ENCODE data around the gene SPATA32.
A peak's percentile ranks its signal among the peaks of the same experiment; 100 is the strongest.

Gene SPATA32

GRCh38 chr17:45251931-45252330 is 10.0 kb downstream of the SPATA32 start:
- no peak overlapping the region for H4K91ac ChIP-seq (ENCODE audit: low read depth, low read length, poor library complexity)
- peaks cover 0 to 4% of the 10 kb centered on the region in 2 donors for H3K36me3 ChIP-seq (replicated peaks in 1 of 2; ENCODE audit: control insufficient read depth in 2 of 2, insufficient read depth in 2 of 2, low read length in 2 of 2)
- H2BK15ac ChIP-seq (ENCODE audit: low read length) = no peak overlapping the region
- H3K18ac ChIP-seq (ENCODE audit: low read length) = no peak overlapping the region
- H2AFZ ChIP-seq (ENCODE audit: low read length) = no peak overlapping the region
- H3K4me1 ChIP-seq (ENCODE audit: control insufficient read depth in 2 of 2, insufficient read depth in 1 of 2, low read depth in 1 of 2, low read length in 2 of 2) = peaks cover 0 to 11% of the 10 kb centered on the region in 2 donors
- no peak overlapping the region for H2BK120ac ChIP-seq (ENCODE audit: low read depth, low read length)
- H2BK5ac ChIP-seq (ENCODE audit: low read length) = no peak overlapping the region
- no peak overlapping the region for H3K4ac ChIP-seq (ENCODE audit: low read length)
- no peak overlapping the region for H3K9ac ChIP-seq (ENCODE audit: low read depth, low read length, poor library complexity)
- WGBS, 2 donors (ENCODE audit: extremely low coverage in 2 of 2, insufficient read length in 2 of 2, insufficient replicate concordance in 1 of 2) = no CpG with 5 or more reads among the region's 7 CpGs
- H3K27ac ChIP-seq (replicated peaks; ENCODE audit: low read length) = no peak overlapping the region
- peaks cover 0 to 26% (median 0%) of the 10 kb centered on the region in 3 experiments for H3K27me3 ChIP-seq (ENCODE audit: control insufficient read depth in 3 of 3, insufficient read depth in 3 of 3, low read depth in 1 of 3, low read length in 3 of 3)
- H3K9me3 ChIP-seq (replicated peaks in 1 of 2; ENCODE audit: control insufficient read depth in 2 of 2, insufficient read depth in 1 of 2, low read depth in 1 of 2, low read length in 2 of 2) = peaks cover 0 to 7% of the 10 kb centered on the region in 2 donors
- DNase-seq (ENCODE audit: low spot score) = no peak
- H3K4me3 ChIP-seq (ENCODE audit: low read length in 2 of 2) = no peak overlapping the region
- H2BK12ac ChIP-seq (ENCODE audit: low read length) = no peak overlapping the region
- H3K14ac ChIP-seq (ENCODE audit: low read length) = no peak overlapping the region
- no peak overlapping the region for H3K4me2 ChIP-seq (ENCODE audit: insufficient read depth, low read length, poor library complexity, severe bottlenecking)
- peaks cover 6% of the 10 kb centered on the region for H3K79me1 ChIP-seq (ENCODE audit: low read depth, low read length)
- H4K8ac ChIP-seq (ENCODE audit: low read depth, low read length) = no peak overlapping the region
- no peak overlapping the region for H2AK5ac ChIP-seq (ENCODE audit: low read depth, low read length)
- no peak overlapping the region for H3K23ac ChIP-seq (ENCODE audit: low read depth, low read length, poor library complexity)

DNA sequence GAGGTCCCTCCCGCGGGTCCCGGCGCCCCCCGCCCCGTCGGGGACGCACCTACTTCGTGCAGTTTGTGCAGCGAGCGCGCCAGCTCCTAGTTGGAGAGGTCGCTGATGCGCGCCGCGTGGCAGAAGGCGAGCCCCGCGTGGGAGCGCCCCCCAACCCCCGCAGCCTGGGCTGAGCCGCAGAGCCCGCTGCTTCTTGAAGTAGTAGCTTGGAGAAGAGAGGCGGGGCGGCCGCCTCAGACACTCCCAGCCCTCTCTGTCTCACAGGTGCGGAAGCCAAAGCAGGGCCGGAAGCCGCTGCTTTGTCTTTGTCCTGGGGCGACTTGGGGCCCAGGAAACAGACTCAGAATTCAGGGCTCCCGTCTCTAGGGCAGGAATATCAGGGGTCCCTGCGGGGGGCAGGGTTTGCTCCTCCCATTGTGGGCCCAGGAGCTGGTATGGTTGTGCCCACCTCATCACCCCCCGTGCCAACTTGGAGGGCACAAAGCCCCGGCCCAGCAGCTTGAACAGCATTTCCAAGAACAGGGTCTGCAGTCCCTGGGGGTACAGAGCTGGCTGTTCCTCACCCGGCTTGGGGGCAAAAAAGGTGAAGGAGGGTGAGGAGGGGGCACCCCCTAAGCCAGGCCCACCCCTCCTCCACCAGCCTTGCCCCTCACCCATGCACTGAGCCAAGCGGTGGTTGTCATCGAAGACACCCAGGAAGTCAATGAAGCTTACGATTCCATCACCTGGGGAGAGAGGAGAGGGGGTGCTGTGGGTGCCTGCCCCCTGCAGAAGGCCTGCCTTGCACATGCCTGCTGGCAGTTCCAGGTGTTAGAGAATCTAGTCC is 13.5 kb downstream of the SPATA32 start:
- peak; percentile 47 for DNase-seq (ENCODE audit: low spot score)
- Histone ChIP-seq H2AFZ (ENCODE audit: low read length) (peak overlapping the region; percentile 100), H2BK120ac (ENCODE audit: low read depth, low read length) (no peak overlapping the region), H2BK5ac (ENCODE audit: low read length) (peak overlapping the region; percentile 80), H3K9ac (ENCODE audit: low read depth, low read length, poor library complexity) (peak overlapping the region; percentile 80), H3K14ac (ENCODE audit: low read length) (peak overlapping the region; percentile 91), H3K4ac (ENCODE audit: low read length) (peak overlapping the region; percentile 71), H3K4me1 (ENCODE audit: control insufficient read depth in 2 of 2, insufficient read depth in 1 of 2, low read depth in 1 of 2, low read length in 2 of 2) (peaks cover 5 to 12% of the 10 kb centered on the region in 2 donors), H2BK12ac (ENCODE audit: low read length) (no peak overlapping the region), H3K9me3 (replicated peaks in 1 of 2; ENCODE audit: control insufficient read depth in 2 of 2, insufficient read depth in 1 of 2, low read depth in 1 of 2, low read length in 2 of 2) (peaks cover 0 to 7% of the 10 kb centered on the region in 2 donors), H4K91ac (ENCODE audit: low read depth, low read length, poor library complexity) (no peak overlapping the region), H4K8ac (ENCODE audit: low read depth, low read length) (peak overlapping the region; percentile 20), H2AK5ac (ENCODE audit: low read depth, low read length) (peak overlapping the region; percentile 94), H3K79me1 (ENCODE audit: low read depth, low read length) (peaks cover 6% of the 10 kb centered on the region), H3K36me3 (replicated peaks in 1 of 2; ENCODE audit: control insufficient read depth in 2 of 2, insufficient read depth in 2 of 2, low read length in 2 of 2) (peaks cover 0 to 4% of the 10 kb centered on the region in 2 donors), H3K4me3 (ENCODE audit: low read length in 2 of 2) (peak overlapping the region; percentile 62 to 94), H3K27ac (replicated peaks; ENCODE audit: low read length) (no peak overlapping the region), H3K27me3 (ENCODE audit: control insufficient read depth in 3 of 3, insufficient read depth in 3 of 3, low read depth in 1 of 3, low read length in 3 of 3) (peaks cover 0 to 44% (median 0%) of the 10 kb centered on the region in 3 experiments), H2BK15ac (ENCODE audit: low read length) (peak overlapping the region; percentile 32), H3K4me2 (ENCODE audit: insufficient read depth, low read length, poor library complexity, severe bottlenecking) (peak overlapping the region; percentile 87), H3K23ac (ENCODE audit: low read depth, low read length, poor library complexity) (peak overlapping the region; percentile 83), H3K18ac (ENCODE audit: low read length) (peak overlapping the region; percentile 97)
- no CpG with 5 or more reads among the region's 39 CpGs for WGBS, 2 donors (ENCODE audit: extremely low coverage in 2 of 2, insufficient read length in 2 of 2, insufficient replicate concordance in 1 of 2)

DNA sequence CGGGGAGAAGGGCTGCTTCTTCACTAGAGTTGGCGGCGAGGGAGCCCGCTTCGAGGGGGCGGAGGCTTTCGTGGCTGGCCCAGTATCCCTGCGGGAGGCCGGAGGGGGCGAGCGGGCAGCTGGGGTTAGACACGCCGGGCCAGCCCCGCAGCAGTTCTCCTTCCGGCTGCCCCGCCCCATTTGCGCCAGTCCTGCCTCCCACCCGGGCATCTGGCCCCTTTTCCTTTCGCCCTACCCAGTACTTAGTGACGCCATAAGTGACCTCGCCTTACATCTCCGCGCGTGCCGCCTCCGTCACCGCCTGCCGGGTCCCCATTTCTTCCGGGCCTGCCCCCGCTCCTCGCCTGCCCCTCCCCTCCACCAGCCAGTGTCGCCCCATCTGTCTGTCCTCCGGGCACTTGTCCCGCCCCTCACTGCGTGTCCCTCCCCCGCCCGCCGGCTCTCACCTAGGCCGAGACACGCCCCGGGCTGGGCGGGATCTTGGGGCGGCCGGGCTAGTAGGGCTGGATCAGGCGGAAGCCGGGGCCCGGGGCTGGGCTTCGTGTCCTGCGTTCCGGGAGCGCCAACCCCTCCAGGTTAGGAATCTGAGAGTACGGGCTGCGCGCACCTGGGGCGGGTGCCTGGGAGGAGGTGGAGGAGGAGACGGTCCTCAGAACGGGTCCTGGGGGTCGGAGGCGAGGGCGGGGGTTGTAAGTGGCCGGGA is 14.3 kb downstream of the SPATA32 start:
- WGBS, 2 donors (ENCODE audit: extremely low coverage in 2 of 2, insufficient read length in 2 of 2, insufficient replicate concordance in 1 of 2) = no CpG with 5 or more reads among the region's 61 CpGs
- Histone ChIP-seq H3K9me3 (replicated peaks in 1 of 2; ENCODE audit: control insufficient read depth in 2 of 2, insufficient read depth in 1 of 2, low read depth in 1 of 2, low read length in 2 of 2) (peaks cover 0 to 7% of the 10 kb centered on the region in 2 donors), H2BK12ac (ENCODE audit: low read length) (no peak overlapping the region), H3K79me1 (ENCODE audit: low read depth, low read length) (peaks cover 6% of the 10 kb centered on the region), H2AK5ac (ENCODE audit: low read depth, low read length) (peak overlapping the region; percentile 94), H3K14ac (ENCODE audit: low read length) (peak overlapping the region; percentile 90), H3K4me3 (ENCODE audit: low read length in 2 of 2) (peak overlapping the region; percentile 62 to 94), H4K8ac (ENCODE audit: low read depth, low read length) (no peak overlapping the region), H2AFZ (ENCODE audit: low read length) (peak overlapping the region; percentile 100), H3K27me3 (ENCODE audit: control insufficient read depth in 3 of 3, insufficient read depth in 3 of 3, low read depth in 1 of 3, low read length in 3 of 3) (peaks cover 0 to 51% (median 0%) of the 10 kb centered on the region in 3 experiments), H4K91ac (ENCODE audit: low read depth, low read length, poor library complexity) (no peak overlapping the region), H3K9ac (ENCODE audit: low read depth, low read length, poor library complexity) (peak overlapping the region; percentile 90), H3K4ac (ENCODE audit: low read length) (no peak overlapping the region), H3K23ac (ENCODE audit: low read depth, low read length, poor library complexity) (peak overlapping the region; percentile 83), H3K18ac (ENCODE audit: low read length) (peak overlapping the region; percentile 99), H3K27ac (replicated peaks; ENCODE audit: low read length) (peak overlapping the region; percentile 96), H3K4me2 (ENCODE audit: insufficient read depth, low read length, poor library complexity, severe bottlenecking) (peak overlapping the region; percentile 87), H2BK5ac (ENCODE audit: low read length) (peak overlapping the region; percentile 94), H3K4me1 (ENCODE audit: control insufficient read depth in 2 of 2, insufficient read depth in 1 of 2, low read depth in 1 of 2, low read length in 2 of 2) (peaks cover 5 to 12% of the 10 kb centered on the region in 2 donors), H3K36me3 (replicated peaks in 1 of 2; ENCODE audit: control insufficient read depth in 2 of 2, insufficient read depth in 2 of 2, low read length in 2 of 2) (peaks cover 0 to 4% of the 10 kb centered on the region in 2 donors), H2BK120ac (ENCODE audit: low read depth, low read length) (peak overlapping the region; percentile 73), H2BK15ac (ENCODE audit: low read length) (peak overlapping the region; percentile 81)
- DNase-seq (ENCODE audit: low spot score) = peak; percentile 94
